ENCODE data around the gene CCDC201.

The CCDC201 gene

DNA sequence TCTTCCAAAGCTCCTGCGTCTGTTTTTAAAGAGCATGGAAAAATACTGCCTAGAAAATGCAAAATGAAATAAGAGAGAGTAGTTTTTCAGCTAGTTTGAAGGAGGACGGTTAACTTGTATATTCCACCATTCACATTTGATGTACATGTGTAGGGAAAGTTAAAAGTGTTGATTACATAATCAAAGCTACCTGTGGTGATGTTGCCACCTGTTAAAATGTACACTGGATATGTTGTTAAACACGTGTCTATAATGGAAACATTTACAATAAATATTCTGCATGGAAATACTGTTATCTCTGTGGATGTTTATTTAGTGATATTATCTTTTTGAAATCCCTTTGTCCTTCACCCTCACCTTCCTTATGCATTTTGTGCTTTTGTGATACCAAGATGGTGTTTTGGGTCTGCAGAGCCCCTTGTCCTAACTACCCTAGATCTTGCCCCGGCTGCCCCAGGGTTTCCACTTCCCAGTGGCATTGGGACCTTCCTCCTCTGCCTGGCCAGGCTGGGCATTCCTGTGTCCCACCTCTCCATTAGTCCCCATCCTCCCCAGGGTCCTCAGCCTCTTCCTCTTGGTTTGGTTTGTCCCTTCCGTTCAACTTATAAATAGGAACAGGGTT, 20.6 kb upstream of the CCDC201 start:
- H3K79me2 ChIP-seq (ENCODE audit: insufficient read depth, low read length), result no peaks in the 10 kb centered on the region
- H3K9ac ChIP-seq (ENCODE audit: low read length), result no peak overlapping the region
- no peaks in the 10 kb centered on the region for H4K20me1 ChIP-seq (ENCODE audit: insufficient read depth, low read length)
- no peak overlapping the region for H2AFZ ChIP-seq (ENCODE audit: low read length)
- no peaks in the 10 kb centered on the region for H3K36me3 ChIP-seq (ENCODE audit: insufficient read depth, low read length)
- H3K9me3 ChIP-seq (ENCODE audit: low read length), result no peaks in the 10 kb centered on the region
- no peak overlapping the region for H3K27ac ChIP-seq (ENCODE audit: low read depth, low read length, poor library complexity, severe bottlenecking)
- no peaks in the 10 kb centered on the region for H3K27me3 ChIP-seq (ENCODE audit: insufficient read depth, low read length)
- no peaks in the 10 kb centered on the region for H3F3A ChIP-seq (ENCODE audit: insufficient read depth, low read length)
- no peak for TF ChIP-seq EZH2 (IDR thresholded peaks at IDR 0.05; ENCODE audit: borderline replicate concordance, low read length)
- TF ChIP-seq, protein P1, sequence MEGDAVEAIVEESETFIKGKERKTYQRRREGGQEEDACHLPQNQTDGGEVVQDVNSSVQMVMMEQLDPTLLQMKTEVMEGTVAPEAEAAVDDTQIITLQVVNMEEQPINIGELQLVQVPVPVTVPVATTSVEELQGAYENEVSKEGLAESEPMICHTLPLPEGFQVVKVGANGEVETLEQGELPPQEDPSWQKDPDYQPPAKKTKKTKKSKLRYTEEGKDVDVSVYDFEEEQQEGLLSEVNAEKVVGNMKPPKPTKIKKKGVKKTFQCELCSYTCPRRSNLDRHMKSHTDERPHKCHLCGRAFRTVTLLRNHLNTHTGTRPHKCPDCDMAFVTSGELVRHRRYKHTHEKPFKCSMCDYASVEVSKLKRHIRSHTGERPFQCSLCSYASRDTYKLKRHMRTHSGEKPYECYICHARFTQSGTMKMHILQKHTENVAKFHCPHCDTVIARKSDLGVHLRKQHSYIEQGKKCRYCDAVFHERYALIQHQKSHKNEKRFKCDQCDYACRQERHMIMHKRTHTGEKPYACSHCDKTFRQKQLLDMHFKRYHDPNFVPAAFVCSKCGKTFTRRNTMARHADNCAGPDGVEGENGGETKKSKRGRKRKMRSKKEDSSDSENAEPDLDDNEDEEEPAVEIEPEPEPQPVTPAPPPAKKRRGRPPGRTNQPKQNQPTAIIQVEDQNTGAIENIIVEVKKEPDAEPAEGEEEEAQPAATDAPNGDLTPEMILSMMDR (IDR thresholded peaks at IDR 0.05; ENCODE audit: low read length), result no peak
- no peak overlapping the region for H3K4me3 ChIP-seq (ENCODE audit: low read depth, low read length, poor library complexity, severe bottlenecking)
- no peaks in the 10 kb centered on the region for H3K9me2 ChIP-seq (ENCODE audit: low read depth, low read length)
- H3K4me2 ChIP-seq (ENCODE audit: low read length), result no peak overlapping the region
- H3K4me1 ChIP-seq (ENCODE audit: insufficient read depth, low read length, severe bottlenecking), result no peaks in the 10 kb centered on the region

DNA sequence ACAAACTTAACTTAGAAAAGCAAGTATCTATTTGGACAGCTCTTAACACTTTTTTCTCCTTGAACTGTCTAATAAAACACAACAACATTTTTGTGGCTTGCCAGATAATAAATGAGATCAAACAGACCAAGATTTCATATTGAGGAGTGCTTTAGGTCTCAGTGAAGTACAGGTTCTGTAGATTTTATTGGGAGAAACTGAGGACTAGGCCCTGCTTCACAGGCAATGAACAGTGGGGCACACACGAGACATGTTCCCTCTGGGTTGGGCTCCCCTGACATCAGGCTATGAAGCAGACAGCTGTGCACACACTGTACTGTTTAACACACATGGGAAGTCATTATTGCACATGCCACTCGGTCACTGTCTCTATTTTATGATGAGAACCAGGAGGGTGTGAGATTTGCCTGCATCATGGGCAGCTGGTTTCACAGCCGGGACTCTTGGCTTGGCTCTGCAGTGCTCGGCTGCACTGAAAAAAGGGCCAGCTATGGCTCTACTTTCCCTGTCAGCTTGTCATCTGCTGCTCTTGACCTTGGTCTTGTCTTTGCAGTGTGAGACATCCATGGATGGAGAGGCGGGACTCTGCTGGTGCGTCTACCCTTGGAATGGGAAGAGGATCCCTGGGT, 19.6 kb upstream of the CCDC201 start:
- Histone ChIP-seq H3K9me3 (ENCODE audit: low read length) (no peaks in the 10 kb centered on the region), H3K36me3 (ENCODE audit: insufficient read depth, low read length) (no peaks in the 10 kb centered on the region), H3K27me3 (ENCODE audit: insufficient read depth, low read length) (no peaks in the 10 kb centered on the region), H3K27ac (ENCODE audit: low read depth, low read length, poor library complexity, severe bottlenecking) (no peak overlapping the region), H2AFZ (ENCODE audit: low read length) (no peak overlapping the region), H3K9me2 (ENCODE audit: low read depth, low read length) (no peaks in the 10 kb centered on the region), H3K4me1 (ENCODE audit: insufficient read depth, low read length, severe bottlenecking) (no peaks in the 10 kb centered on the region), H3F3A (ENCODE audit: insufficient read depth, low read length) (no peaks in the 10 kb centered on the region), H3K4me2 (ENCODE audit: low read length) (no peak overlapping the region), H3K4me3 (ENCODE audit: low read depth, low read length, poor library complexity, severe bottlenecking) (no peak overlapping the region), H3K9ac (ENCODE audit: low read length) (no peak overlapping the region), H4K20me1 (ENCODE audit: insufficient read depth, low read length) (no peaks in the 10 kb centered on the region), H3K79me2 (ENCODE audit: insufficient read depth, low read length) (no peaks in the 10 kb centered on the region)
- TF ChIP-seq, protein P1 (IDR thresholded peaks at IDR 0.05; ENCODE audit: low read length), result no peak
- no peak for TF ChIP-seq EZH2 (IDR thresholded peaks at IDR 0.05; ENCODE audit: borderline replicate concordance, low read length)

DNA sequence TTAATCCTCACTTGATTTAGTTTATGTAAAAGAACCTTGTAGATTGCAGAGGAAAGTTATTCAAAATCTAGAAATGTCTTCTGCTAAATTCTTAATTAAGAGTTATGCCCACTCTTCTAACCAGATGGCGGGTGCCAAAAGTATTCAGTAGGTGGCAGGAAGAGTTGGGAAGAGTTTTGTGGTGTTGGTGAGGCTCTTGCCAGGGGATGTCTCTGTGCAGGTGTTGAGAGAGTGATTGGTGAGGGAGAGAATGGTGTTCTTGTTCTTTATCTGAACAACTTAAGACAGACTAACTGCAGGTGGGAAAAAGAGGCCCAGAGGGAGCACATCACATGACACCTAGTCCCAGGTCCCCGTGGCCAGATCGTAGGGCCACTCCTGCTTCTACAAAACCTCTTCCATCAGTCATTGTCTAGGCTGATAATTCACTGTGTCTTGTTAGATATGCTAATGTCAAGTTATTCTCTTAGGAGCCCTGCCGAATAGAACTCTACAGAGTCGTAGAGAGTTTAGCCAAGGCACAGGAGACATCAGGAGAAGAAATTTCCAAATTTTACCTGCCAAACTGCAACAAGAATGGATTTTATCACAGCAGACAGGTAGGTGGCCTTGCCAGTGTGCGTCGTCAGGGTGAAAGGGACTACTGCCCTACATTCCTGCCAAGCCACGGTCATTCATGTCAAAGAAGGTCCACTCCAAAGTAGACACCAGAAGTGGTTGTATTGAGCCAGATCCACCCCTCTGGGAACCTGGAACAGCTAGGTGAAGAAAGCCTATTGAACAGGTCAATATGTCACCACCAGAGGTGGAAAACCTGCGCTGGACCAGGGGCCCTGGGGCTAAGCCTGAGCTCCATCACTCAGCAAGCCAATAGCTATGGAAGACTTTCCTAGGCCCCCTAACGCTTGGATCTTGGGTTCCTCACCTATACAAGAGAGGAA, 18.9 kb upstream of the CCDC201 start:
- H3K36me3 ChIP-seq (ENCODE audit: insufficient read depth, low read length), result no peaks in the 10 kb centered on the region
- H3F3A ChIP-seq (ENCODE audit: insufficient read depth, low read length), result no peaks in the 10 kb centered on the region
- no peak overlapping the region for H2AFZ ChIP-seq (ENCODE audit: low read length)
- H3K79me2 ChIP-seq (ENCODE audit: insufficient read depth, low read length), result no peaks in the 10 kb centered on the region
- no peaks in the 10 kb centered on the region for H3K27me3 ChIP-seq (ENCODE audit: insufficient read depth, low read length)
- no peaks in the 10 kb centered on the region for H3K4me1 ChIP-seq (ENCODE audit: insufficient read depth, low read length, severe bottlenecking)
- no peak overlapping the region for H3K4me3 ChIP-seq (ENCODE audit: low read depth, low read length, poor library complexity, severe bottlenecking)
- H3K9me3 ChIP-seq (ENCODE audit: low read length), result no peaks in the 10 kb centered on the region
- no peak overlapping the region for H3K4me2 ChIP-seq (ENCODE audit: low read length)
- H3K9ac ChIP-seq (ENCODE audit: low read length), result no peak overlapping the region
- no peaks in the 10 kb centered on the region for H4K20me1 ChIP-seq (ENCODE audit: insufficient read depth, low read length)
- no peaks in the 10 kb centered on the region for H3K9me2 ChIP-seq (ENCODE audit: low read depth, low read length)
- no peak overlapping the region for H3K27ac ChIP-seq (ENCODE audit: low read depth, low read length, poor library complexity, severe bottlenecking)
- TF ChIP-seq, protein P1 (IDR thresholded peaks at IDR 0.05; ENCODE audit: low read length), result no peak
- TF ChIP-seq EZH2 (IDR thresholded peaks at IDR 0.05; ENCODE audit: borderline replicate concordance, low read length), result no peak

All from OCI-LY1 (cell line).